Hindlimb muscle (tissue), 1 donor: ENCODE results near the gene WIPF1. TPM values are rescaled to one million over a fixed set of nuclear protein-coding genes. Genes with fewer than 3 reads are reported as not detected.

ENCODE experiments used
- DNase-seq: peaks from one replicate; pipeline ENCODE4 v3.0.0-alpha.2; 2013
- polyA plus RNA-seq: library from polyadenylated mRNA; unstranded; fragments of 120-200 nt; gene quantifications from one replicate; pipeline ENCODE4 v1.2.1, GENCODE V29; 2013; ENCODE audit not compliant: insufficient read length

The WIPF1 gene
- polyA plus RNA-seq, 1 donor: 39.0 TPM

- DNase-seq: no peak
These were observed 61.6 kb downstream of the WIPF1 start for GRCh38 chr2:174535757-174536703.

- DNase-seq: no peak
These were observed 62.5 kb downstream of the WIPF1 start for GRCh38 chr2:174535083-174535482.

- DNase-seq: no peak
These were observed 67.7 kb downstream of the WIPF1 start for GRCh38 chr2:174529916-174530315.

GRCh38 chr2:174527959-174528358 lies 69.6 kb downstream of the WIPF1 start:
- no peak for DNase-seq

DNA sequence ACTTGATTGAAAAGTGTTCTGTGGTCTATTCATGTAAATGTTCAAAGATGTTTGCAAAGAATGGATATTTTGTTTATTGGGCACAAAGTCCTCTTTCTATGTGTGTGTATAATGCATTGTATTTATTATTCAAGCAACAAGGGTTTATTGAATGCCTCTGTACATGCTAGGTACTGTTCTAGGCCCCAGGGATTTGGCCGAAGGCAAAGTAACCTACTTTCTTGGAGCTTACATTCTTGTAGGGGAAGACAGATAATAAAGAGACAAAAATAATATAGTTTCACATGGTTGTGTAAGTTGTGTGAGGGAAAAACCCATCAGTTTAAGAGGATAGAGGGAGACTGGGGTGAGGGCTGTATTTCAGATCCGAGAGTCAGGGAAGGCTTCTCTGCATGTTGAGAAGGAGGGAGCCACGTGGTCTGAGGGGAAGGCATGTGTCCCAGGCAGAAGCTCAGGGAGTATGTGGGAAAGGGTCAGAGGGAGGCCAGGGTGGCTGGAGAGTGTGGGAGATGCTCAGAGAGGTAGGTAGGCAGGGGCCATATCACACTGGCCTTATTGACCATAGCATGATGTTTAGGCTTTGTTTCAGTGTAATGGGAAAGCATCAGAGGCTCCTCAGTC lies 70.4 kb downstream of the WIPF1 start:
- no peak for DNase-seq

DNA sequence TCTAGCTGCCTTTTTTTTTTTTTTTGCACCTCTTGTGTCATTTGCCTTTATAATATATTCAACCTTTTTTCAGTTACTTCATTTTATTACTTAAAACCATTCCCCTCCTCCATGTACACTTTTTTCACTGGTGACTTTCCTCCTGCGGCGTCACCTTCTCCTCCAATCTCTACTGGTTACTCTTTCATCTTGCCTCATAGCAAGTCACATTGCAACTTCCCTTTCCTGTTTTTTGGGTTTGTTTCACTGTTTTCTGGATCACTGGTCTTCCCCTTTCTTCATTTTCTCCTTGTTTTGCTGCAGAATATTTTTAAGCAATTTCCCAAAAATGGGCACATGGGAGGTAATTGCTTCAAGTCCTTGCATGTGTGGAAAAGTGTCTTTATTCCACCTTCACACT lies 73.1 kb downstream of the WIPF1 start:
- DNase-seq: no peak

- DNase-seq: no peak
These were observed 75.1 kb downstream of the WIPF1 start for GRCh38 chr2:174522553-174522952.

GRCh38 chr2:174518395-174518794 lies 79.2 kb downstream of the WIPF1 start:
- DNase-seq: no peak

- DNase-seq: no peak
These were observed 80.9 kb downstream of the WIPF1 start for GRCh38 chr2:174516501-174517378.

DNA sequence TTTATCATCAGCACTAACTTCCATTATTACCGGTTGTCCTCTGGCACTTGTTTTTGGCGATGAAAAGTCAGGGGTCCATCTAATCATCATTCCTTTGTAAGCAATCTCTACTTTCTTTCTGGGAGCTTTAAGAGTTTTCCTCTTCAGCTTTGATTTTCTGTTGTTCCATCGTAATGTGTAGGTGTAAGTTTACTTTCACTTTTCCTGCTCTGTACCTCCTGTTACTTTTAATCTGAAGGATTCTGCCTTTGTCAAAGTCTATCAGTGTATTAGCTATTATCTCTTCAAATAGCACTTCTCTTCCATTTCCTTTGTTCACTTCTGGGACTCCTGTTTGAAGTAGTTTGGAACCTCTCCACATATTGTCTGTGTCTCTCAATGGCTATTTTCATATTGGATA lies 85.3 kb downstream of the WIPF1 start:
- DNase-seq: no peak

DNA sequence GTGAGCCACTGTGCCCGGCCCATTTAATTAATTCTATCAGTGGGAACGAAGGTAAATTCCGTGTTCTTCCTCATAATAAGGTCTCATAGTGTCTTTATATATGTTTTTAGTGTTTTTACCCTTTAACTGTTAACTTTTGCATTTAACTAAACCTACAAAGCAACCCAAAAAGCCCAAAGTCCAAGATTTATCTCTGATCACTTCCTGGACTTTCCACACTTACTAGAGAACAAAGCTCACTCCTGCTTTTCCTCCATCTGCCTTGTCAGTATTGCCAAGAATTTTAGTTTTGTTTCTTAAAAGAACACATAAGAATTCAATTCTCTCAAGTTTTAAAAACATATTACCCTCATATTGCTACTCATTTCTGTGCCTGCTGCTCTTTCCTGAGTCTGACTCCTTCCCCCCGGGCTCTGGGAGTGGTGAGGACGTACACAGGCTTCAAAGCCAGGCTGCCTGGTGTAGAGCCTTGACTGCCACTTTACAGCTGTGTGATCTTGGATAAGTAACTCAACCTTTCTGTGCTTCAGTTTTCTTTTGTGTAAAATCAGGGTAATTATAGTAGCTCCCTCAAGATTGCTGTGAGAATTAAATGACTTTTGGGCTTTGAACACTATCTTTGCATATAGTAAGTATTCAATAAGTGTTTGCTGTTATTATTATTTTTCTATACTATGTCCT lies 85.9 kb downstream of the WIPF1 start:
- no peak for DNase-seq

DNA sequence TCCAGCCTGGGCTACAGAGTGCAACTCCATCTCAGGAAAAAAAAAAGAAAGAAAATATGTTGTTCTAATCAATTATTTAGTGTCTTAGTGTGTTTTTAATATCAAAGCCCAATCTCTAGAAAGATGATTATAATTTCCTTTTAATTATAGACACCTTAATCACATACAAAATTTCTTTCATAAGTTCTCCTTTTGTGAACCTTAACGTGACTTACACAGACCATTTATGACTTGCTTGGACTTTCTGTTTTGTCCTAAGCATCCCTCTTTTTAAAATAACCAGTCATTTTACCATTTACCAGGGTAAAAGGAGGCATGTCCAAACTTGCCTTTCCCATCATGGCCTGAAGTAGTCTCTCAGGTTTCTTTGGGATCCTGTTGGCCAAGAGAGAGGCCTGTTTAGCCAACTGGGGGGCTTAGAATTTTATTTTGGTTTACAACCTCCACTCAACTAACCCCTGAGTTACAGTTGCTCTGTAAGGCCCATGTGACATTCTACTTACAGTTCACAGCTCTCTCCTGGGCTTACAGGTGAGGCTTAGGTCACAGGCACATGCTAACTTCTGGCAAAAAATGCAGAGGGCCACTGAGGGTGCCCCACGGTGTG lies 86.9 kb downstream of the WIPF1 start:
- no peak for DNase-seq

Other genes starting within 250 kb of the WIPF1 start
- 32.6 TPM for gene SCRN3, start 202.1 kb downstream of the WIPF1 start, polyA plus RNA-seq
- gene GPR155, start 110.8 kb downstream of the WIPF1 start, polyA plus RNA-seq: 3.7 TPM
- 128 TPM for gene CHRNA1, start 166.7 kb upstream of the WIPF1 start, polyA plus RNA-seq